Measurements from ENCODE around the gene SLX4. TPM values are rescaled to one million over a fixed set of nuclear protein-coding genes. Genes with fewer than 3 reads are reported as not detected.

The SLX4 gene
- total and polyA plus RNA-seq, 2 donors (not counting 3 experiments of a cell fraction or from before 2014, with no cell fraction given) = 2.9 to 8.9 TPM

- no peak for TF ChIP-seq POLR2A (IDR thresholded peaks at IDR 0.05; ENCODE audit: low read depth, low read length)
- TF ChIP-seq GATA2 (IDR thresholded peaks at IDR 0.05; ENCODE audit: insufficient read depth, insufficient read length, low read depth, low read length) = no peak
- TF ChIP-seq JUN (IDR thresholded peaks at IDR 0.05; ENCODE audit: borderline replicate concordance, insufficient read depth, insufficient read length, low read depth) = no peak
- TF ChIP-seq POLR2AphosphoS5 (IDR thresholded peaks at IDR 0.05; ENCODE audit: insufficient read depth, low read depth, low read length) = no peak
- TF ChIP-seq, protein P1, sequence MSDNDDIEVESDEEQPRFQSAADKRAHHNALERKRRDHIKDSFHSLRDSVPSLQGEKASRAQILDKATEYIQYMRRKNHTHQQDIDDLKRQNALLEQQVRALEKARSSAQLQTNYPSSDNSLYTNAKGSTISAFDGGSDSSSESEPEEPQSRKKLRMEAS (IDR thresholded peaks at IDR 0.05; ENCODE audit: insufficient read depth, insufficient read length) = no peak
- TF ChIP-seq, protein P2, sequence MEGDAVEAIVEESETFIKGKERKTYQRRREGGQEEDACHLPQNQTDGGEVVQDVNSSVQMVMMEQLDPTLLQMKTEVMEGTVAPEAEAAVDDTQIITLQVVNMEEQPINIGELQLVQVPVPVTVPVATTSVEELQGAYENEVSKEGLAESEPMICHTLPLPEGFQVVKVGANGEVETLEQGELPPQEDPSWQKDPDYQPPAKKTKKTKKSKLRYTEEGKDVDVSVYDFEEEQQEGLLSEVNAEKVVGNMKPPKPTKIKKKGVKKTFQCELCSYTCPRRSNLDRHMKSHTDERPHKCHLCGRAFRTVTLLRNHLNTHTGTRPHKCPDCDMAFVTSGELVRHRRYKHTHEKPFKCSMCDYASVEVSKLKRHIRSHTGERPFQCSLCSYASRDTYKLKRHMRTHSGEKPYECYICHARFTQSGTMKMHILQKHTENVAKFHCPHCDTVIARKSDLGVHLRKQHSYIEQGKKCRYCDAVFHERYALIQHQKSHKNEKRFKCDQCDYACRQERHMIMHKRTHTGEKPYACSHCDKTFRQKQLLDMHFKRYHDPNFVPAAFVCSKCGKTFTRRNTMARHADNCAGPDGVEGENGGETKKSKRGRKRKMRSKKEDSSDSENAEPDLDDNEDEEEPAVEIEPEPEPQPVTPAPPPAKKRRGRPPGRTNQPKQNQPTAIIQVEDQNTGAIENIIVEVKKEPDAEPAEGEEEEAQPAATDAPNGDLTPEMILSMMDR (IDR thresholded peaks at IDR 0.05; ENCODE audit: extremely low read depth in 1 of 2, insufficient read depth in 1 of 2, low read depth in 1 of 2, low read length in 2 of 2) = no peak
- no peak for TF ChIP-seq EZH2 (IDR thresholded peaks at IDR 0.05; ENCODE audit: borderline replicate concordance, low read depth, low read length, severe bottlenecking)
- no peak for TF ChIP-seq MYC (IDR thresholded peaks at IDR 0.05; ENCODE audit: low read depth, low read length)
- TF ChIP-seq FOS (IDR thresholded peaks at IDR 0.05; ENCODE audit: borderline replicate concordance, insufficient read depth, low read length) = no peak
- H3K4me2 ChIP-seq (ENCODE audit: insufficient read depth, low read length) = no peak overlapping the region
- no peak overlapping the region for H3K27ac ChIP-seq (ENCODE audit: insufficient read depth, low read depth, low read length)
- FAIRE-seq (no peak), DNase-seq (ENCODE audit: low read depth, low spot score) (no peak)
- no peaks in the 10 kb centered on the region for H3K4me1 ChIP-seq (ENCODE audit: control insufficient read depth, extremely low read depth, insufficient read depth, low read length)
- dilution Hi-C loops (cut with MboI; ENCODE audit: extremely low pct_ligation_motif_present, low sequenced_read_pairs) (no loop called here), intact Hi-C loops (cut with micrococcal nuclease) (no loop called here)
- H3K4me3 ChIP-seq (replicated peaks in 1 of 3; ENCODE audit: insufficient read depth in 1 of 3, low read depth in 1 of 3, low read length in 3 of 3) = no peak overlapping the region
- BruUV-seq (replicated peaks) = no TSS peak
- POLR2A ChIA-PET = no interaction called here
- CTCF ChIA-PET = no interaction called here
- no peaks in the 10 kb centered on the region for H3K36me3 ChIP-seq (ENCODE audit: control insufficient read depth in 2 of 2, extremely low read depth in 1 of 2, insufficient read depth in 2 of 2, low read length in 2 of 2)
- no peaks in the 10 kb centered on the region for H3K9me3 ChIP-seq (replicated peaks; ENCODE audit: control insufficient read depth, insufficient read depth, low read length)
- H4K20me1 ChIP-seq (replicated peaks; ENCODE audit: control insufficient read depth, extremely low read depth, insufficient read depth, low read length) = no peaks in the 10 kb centered on the region
- no peaks in the 10 kb centered on the region for H3K27me3 ChIP-seq (ENCODE audit: control insufficient read depth in 2 of 2, insufficient read depth in 2 of 2, low read length in 2 of 2)
- no peak overlapping the region for H2AFZ ChIP-seq (ENCODE audit: low read depth, low read length)
- no peaks in the 10 kb centered on the region for H3K79me2 ChIP-seq (ENCODE audit: control insufficient read depth, insufficient read depth, low read length)
- no peaks in the 10 kb centered on the region for H3K9me1 ChIP-seq (replicated peaks; ENCODE audit: control insufficient read depth, extremely low read depth, insufficient read depth, low read length)
- no peak overlapping the region for H3K9ac ChIP-seq (replicated peaks; ENCODE audit: extremely low read depth, insufficient read depth, low read length)
These were observed 11.5 kb downstream of the SLX4 start for GRCh38 chr16:3599922-3600321.
